GM12892 (cell line): ENCODE data around the gene ZNF215.

Experiments
- POLR2A ChIP-seq: IDR thresholded peaks from 2 replicates; pipeline ENCODE4 v1.6.1; 2011; ENCODE audit warnings: low read depth, low read length, control low read depth
- POLR2AphosphoS5 ChIP-seq: IDR thresholded peaks from 2 replicates; pipeline ENCODE4 v1.6.1; 2011; ENCODE audit warnings: low read depth, low read length, control low read depth

DNA sequence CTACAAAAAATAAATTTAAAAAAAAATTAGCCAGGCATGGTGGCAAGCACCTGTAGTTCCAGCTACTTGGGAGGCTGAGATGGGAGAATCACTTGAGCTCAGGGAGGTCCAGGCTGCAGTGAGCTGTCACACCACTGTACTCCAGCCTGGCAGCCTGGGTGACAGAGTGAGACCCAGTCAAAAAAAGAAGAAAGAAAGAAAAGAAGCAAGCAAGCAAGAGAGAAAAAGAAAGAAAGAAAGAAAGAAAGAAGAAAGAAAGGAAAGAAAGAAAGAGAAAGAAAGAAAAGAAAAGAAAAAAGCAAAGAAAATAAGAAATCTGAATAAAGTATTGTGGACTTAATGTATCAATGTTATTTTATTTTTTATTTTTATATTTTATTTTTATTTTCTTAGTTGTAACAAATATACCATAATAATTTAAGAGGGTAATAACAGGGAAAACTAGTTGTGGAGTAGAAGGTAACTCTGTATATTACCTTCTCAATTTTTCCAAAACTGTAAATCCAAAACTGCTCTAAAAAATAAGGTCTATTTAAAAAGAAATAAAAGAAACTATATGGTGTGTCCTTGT lies 1.1 kb upstream of the ZNF215 start:
- TF ChIP-seq POLR2A (no peak), POLR2AphosphoS5 (no peak)
